GM12878 (cell line): ENCODE measurements around the gene TMEM175.
A peak's percentile ranks its signal among the peaks of the same experiment; 100 is the strongest.

Experiments
- EZH2 ChIP-seq: IDR thresholded peaks from 2 replicates; pipeline ENCODE4 v1.6.1; 2012; ENCODE audit warnings: low read depth, mild to moderate bottlenecking, control low read depth, inconsistent platforms, low read length, borderline replicate concordance; ENCODE audit not compliant: control insufficient read depth
- MXI1 ChIP-seq: fragments of 150-350 bp; IDR thresholded peaks from 2 replicates; pipeline ENCODE4 v1.6.1; 2011; ENCODE audit warnings: low read depth, mild to moderate bottlenecking, inconsistent platforms, low read length, improper control_type of control experiment
- MYC ChIP-seq: IDR thresholded peaks from 2 replicates; pipeline ENCODE4 v1.6.1; 2011; ENCODE audit warnings: mild to moderate bottlenecking, low read length, moderate library complexity, inconsistent platforms; ENCODE audit not compliant: insufficient read depth, insufficient replicate concordance, insufficient read length, severe bottlenecking
- NFYB ChIP-seq: IDR thresholded peaks from 2 replicates; pipeline ENCODE4 v1.6.1; 2011; ENCODE audit warnings: low read depth, mild to moderate bottlenecking, low read length, improper control_type of control experiment, moderate library complexity; ENCODE audit not compliant: insufficient read depth
- POLR2A ChIP-seq: IDR thresholded peaks from 2 replicates; pipeline ENCODE4 v1.6.1; 2011; ENCODE audit warnings: low read depth, mild to moderate bottlenecking, low read length
- RB1 ChIP-seq: fragments of 450-650 bp; formaldehyde crosslinking; IDR thresholded peaks from 2 replicates; pipeline ENCODE4 v1.6.1; 2017; ENCODE audit warnings: mild to moderate bottlenecking, borderline replicate concordance
- STAT1 ChIP-seq: fragments of 450-650 bp; conservative IDR thresholded peaks from 2 replicates; pipeline ENCODE4 v1.6.1; 2014; ENCODE audit warnings: antibody characterized with exemption, mild to moderate bottlenecking
- ZNF274 ChIP-seq: IDR thresholded peaks from one replicate; pipeline ENCODE4 v1.8.0; 2011; ENCODE audit not compliant: insufficient read length, insufficient read depth
- ZNF384 ChIP-seq: IDR thresholded peaks from 2 replicates; pipeline ENCODE4 v1.6.1; 2012; ENCODE audit warnings: low read depth, mild to moderate bottlenecking, low read length, improper control_type of control experiment, borderline replicate concordance
- TF ChIP-seq, protein P1 (sequence below), 3 experiments: IDR thresholded peaks in 2 of 3; conservative IDR thresholded peaks in 1 of 3; 2 replicates each; pipeline ENCODE4 v1.5.1; 2011; ENCODE audit warnings: low read depth in 3 of 3, low read length in 3 of 3, mild to moderate bottlenecking in 3 of 3, control low read depth in 2 of 3, moderate library complexity in 2 of 3, inconsistent platforms in 1 of 3, mixed read lengths in 1 of 3; ENCODE audit not compliant: control insufficient read depth in 2 of 3, insufficient read depth in 1 of 3; ENCODE audit errors: extremely low read depth in 1 of 3

DNA sequence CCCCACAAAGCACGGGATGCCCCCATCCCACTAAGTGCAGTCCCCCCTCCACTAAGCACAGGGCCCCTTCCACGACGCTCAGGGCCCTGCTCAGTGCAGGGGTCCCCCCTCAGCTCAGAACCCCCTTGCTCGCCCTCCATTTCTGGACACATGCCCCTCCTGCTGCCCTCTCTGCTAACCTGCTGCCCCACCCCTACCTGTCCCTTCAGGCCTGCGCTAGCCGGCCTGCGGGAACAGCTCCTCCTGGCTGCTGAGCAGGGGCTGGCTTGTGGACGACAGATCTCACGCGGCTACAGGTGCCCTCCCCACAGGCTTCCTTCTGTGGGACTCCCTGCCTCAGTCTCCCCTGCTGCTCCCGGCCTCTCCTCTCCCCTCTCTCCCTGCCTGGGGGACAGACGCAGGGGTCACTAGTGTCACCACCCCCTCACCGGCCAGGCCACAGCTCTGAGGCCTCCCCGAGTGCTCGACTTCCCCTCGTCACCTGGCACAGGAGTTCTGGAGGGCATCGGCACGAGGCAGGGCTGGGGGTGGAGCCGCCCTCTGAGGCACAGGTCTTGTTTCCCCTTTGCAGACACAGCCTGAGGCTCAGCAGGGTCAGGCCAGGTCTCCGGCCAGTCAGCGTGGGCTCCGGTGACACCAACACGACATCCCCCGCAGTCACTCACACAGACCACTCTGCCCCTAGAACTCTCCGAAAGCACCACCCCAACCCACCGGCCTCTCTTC, 21.7 kb upstream of the TMEM175 start:
- TF ChIP-seq, protein P1, sequence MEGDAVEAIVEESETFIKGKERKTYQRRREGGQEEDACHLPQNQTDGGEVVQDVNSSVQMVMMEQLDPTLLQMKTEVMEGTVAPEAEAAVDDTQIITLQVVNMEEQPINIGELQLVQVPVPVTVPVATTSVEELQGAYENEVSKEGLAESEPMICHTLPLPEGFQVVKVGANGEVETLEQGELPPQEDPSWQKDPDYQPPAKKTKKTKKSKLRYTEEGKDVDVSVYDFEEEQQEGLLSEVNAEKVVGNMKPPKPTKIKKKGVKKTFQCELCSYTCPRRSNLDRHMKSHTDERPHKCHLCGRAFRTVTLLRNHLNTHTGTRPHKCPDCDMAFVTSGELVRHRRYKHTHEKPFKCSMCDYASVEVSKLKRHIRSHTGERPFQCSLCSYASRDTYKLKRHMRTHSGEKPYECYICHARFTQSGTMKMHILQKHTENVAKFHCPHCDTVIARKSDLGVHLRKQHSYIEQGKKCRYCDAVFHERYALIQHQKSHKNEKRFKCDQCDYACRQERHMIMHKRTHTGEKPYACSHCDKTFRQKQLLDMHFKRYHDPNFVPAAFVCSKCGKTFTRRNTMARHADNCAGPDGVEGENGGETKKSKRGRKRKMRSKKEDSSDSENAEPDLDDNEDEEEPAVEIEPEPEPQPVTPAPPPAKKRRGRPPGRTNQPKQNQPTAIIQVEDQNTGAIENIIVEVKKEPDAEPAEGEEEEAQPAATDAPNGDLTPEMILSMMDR (IDR thresholded peaks at IDR 0.05 in 2 of 3, conservative IDR thresholded peaks at IDR 0.05 in 1 of 3; ENCODE audit: control insufficient read depth in 2 of 3, extremely low read depth in 1 of 3, insufficient read depth in 1 of 3, low read depth in 3 of 3, low read length in 3 of 3), result no peak
- no peak for TF ChIP-seq ZNF384
- no peak for TF ChIP-seq MYC
- TF ChIP-seq RB1, result no peak
- TF ChIP-seq EZH2, result no peak
- TF ChIP-seq ZNF274, result no peak
- no peak for TF ChIP-seq MXI1
- no peak for TF ChIP-seq NFYB
- TF ChIP-seq STAT1, result no peak
- TF ChIP-seq POLR2A, result peak; percentile 34; the same call in 1 of the 2 replicates
